Central memory CD4-positive, alpha-beta T cell (primary cell): ENCODE data around the gene CTIF.

Experiments used
- DNase-seq: peaks from one replicate; pipeline ENCODE4 v3.0.0; 2022

Gene CTIF

DNA sequence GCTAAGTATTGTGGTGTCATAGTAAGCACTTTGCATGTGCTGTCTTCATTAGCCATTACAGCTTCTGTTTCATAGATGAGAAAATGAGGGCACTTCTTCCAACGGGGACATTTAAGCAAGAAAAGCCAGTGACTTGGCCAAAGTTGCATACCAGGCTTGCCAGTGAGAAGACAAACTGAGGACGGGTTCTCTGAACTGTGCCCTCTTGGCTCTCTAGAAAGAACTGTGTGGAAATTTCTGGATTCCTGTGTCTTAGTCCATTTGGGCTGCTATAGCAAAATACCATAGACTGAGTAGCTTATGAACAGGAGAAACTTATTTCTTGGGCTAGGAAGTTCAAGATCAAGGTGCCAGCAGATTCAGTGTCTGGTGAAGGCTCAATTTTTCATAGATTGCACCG is 13.3 kb downstream of the CTIF start:
- no peak for DNase-seq

DNA sequence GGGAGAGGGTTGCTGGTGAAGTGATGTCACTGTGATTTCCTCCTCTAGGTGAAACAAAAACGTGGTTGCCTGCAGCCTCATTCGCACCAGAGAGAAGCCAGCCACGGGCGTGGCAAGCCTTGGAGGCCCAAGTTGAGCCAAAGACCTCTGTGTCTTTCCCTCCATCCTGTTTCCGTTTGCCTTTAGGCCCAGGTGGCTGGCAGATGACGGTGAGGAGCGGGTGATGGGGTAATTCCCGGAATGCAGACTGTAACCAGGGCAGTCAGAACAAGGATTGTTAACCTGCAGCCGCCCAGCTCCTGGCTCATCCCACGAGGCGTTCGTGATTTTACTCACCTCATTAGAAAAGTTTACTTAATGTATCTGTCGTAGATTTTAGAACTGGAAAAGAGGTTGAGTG is 14.4 kb downstream of the CTIF start:
- DNase-seq: no peak

DNA sequence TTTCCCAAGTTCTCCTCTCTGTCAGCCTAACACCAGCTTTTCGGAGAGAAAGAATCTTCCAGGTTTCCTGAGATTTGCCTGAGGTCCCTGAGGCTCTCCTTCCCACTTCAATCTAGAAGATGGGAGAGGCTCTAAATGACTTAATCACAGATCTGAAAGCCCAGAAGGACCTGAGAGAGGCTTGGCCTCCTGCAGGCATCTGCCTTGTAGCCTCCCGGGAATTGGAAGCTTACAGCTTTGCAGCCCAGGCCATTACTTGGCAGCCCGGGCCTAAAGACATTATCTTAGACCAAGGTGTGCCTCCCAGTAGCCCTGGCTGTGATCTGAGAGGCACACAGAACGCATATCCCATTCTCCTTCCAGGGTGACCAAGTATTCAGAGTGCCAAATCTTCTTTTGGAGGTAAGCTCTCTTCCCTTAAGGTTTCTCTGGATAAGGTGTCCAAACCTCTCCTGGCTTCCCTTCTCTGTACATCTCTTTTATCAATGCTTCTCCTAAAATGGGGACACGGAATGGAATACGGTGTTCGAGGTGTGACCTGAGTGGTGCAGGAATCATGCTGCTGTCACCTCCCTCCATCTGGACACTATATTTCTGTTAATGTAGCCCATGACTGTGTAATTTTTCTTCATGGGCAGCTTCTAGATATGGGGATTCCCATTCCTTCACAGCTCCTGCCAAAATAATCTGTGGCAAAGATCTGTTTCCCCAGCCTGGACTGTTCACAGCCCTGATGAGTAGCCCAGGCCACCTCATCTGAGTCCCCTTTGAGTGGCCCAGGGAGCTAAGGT is 16.0 kb downstream of the CTIF start:
- no peak for DNase-seq

DNA sequence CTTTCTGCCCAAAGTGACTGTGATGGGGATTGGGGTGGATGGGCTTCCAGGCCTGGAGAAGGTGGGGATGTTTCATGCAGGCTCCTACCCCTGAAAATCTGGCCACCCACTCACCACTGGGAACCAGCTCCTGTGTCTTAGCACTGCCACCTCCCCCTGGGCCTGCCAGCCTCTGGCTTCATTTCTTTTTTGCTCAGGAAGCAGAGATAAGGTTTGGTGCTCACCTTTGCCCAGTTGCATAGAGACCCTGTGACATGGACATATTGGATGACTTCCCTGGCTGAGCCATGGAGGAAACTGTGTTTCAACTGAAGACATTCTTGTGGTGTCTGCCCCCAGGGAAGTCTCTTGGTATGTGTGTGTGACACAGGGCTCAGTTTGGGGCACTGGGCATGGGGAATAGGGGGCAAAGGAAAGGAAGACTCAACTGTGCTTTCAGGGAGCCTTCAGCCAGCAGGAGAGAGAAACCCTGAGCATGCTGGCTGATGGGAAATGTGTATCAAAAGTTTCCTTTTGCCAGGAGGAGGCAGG is 16.7 kb downstream of the CTIF start:
- no peak for DNase-seq

DNA sequence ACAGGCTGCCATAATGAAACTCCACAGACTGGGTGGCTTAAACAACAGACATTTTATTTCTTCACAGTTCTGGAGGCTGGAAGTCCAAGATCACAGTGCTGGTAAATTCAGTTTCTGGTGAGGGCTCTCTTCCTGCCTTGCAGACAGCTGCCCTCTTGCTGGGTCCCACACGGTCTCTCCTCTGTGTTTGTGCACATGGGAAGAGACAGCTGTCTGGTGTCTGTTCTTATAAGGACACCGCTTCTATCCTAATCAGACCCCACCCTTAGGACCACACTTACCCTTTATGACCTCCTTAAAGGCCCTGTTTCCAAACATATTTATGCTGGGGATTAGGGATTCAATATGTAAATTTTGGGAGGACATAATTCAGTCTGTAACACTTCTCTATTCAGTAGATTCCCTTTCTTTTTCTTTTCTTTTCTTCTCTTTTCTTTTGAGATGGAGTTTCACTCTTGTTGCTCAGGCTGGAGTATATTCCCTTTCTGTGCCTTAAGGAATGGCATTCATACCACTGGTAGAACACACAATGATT is 18.9 kb downstream of the CTIF start:
- DNase-seq: no peak

GRCh38 chr18:48558248-48558647 is 19.4 kb downstream of the CTIF start:
- DNase-seq: no peak

- no peak for DNase-seq
These were observed 21.7 kb downstream of the CTIF start for GRCh38 chr18:48560491-48560890.

GRCh38 chr18:48562075-48562474 is 23.2 kb downstream of the CTIF start:
- DNase-seq: no peak

DNA sequence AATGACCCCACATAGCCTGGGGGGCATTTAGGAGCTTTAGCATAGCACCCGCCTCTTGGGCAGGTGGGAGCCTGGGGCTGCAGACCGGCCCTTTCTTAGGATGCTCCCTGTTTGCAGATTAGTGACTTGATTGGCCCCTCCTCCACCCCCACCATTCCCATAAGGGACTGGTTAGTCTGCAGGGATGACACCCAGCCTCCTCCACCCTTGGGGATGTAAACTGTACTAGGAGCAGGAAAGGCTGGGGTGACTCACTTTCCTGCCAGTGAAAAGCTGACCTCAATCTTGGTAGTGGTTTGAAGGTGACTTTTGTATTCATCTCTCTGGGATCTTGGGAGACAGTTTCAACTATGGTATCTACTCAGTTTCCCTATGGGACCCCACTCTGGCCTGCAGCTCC is 24.2 kb downstream of the CTIF start:
- DNase-seq: no peak

- DNase-seq: no peak
These were observed 25.3 kb downstream of the CTIF start for GRCh38 chr18:48564139-48564538.

DNA sequence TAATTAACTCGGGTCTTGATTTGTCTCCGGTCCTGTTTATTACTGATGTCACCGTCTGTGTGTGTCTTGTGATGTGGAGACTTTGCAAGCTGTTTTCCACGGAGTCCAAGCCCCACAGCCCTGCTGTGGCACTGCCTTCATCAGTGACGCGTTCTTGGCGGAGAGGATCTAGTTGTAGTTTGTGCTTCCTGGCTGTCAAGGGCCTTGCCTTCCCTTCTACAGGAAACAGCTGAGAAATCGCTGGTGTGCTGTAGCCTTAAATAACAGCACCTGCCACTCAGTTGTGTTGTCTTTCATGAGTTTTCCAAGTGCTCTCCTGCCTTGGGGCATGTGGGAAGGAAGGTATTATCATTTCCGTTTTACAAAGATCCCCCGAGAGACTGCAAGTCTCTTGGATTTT is 26.3 kb downstream of the CTIF start:
- DNase-seq: no peak

DNA sequence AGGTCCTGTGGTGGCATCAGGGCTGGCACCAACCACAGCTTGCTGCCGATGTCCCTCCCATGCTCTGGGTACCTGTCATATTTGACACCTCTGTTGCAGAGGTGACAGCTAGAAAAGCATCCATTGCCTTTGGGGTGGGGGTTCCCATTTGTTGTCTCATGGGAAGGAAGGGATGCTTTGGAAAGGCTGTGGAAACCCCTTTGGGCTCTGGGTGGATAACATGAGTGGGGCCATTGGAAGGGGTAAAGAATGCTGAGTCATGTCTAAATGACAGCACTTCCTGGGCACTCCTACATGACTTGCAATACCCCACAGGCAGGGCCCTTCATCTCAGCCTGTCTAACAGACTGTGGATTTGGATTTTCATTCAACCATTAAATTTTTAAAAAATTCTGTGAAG is 27.8 kb downstream of the CTIF start:
- DNase-seq: no peak

DNA sequence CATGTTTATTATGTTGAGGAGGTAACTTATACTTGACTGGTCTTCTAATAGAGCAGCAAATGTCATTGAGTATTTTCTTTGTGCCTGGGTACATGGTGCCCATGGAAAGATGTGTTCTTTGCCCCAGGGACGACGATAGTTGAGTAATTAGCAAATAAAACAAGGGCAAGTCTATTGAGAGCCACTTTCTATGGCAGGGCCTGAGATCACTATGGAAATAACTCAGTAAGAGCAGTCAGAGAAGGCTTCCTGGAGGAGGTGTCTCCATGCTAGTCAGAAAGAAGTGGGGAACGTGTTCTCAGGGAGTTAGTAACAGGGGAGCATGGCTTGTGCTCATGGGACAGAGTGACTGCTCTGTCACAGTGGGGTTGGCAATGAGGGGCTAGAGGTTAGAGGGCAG is 28.6 kb downstream of the CTIF start:
- no peak for DNase-seq

GRCh38 chr18:48569139-48569914 is 30.5 kb downstream of the CTIF start:
- DNase-seq: no peak

DNA sequence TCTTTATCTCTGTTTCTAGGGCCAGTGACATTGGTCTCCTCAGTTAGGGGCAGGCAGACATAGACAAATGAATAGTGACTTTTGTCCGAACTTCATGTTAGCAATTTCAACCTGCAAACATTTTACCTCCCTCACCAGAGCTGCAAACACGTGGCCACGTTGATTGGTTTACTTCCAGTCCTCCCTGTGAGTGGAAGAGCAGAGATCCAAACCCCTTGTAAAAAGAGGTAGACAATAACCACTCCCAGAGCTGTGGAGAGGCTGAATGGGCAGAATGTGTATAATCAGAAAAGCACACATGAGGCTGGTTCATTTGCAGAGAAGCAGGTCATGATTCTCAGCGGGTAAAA is 31.1 kb downstream of the CTIF start:
- no peak for DNase-seq

DNA sequence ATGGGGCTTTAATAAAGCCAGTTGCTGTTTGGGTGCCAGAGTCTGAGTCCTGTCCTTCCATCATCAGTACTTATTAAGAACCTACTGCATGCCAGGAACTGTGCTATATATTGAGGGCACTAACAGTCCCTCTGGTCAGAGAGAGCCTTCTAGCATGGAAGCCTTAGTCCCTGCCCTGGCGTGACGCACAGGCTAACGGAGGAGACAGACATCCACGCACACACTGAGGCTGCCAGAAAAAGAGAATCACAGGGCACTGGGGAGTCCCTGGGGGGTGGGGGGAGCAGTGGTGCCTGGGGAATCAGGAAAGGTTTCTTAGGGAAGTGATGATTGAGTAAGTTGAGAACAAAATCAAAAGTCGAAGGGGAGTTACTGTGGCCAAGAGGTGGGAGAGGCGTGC is 31.5 kb downstream of the CTIF start:
- DNase-seq: no peak

GRCh38 chr18:48571639-48572384 is 33.0 kb downstream of the CTIF start:
- DNase-seq: no peak

GRCh38 chr18:48572402-48573126 is 33.7 kb downstream of the CTIF start:
- no peak for DNase-seq

DNA sequence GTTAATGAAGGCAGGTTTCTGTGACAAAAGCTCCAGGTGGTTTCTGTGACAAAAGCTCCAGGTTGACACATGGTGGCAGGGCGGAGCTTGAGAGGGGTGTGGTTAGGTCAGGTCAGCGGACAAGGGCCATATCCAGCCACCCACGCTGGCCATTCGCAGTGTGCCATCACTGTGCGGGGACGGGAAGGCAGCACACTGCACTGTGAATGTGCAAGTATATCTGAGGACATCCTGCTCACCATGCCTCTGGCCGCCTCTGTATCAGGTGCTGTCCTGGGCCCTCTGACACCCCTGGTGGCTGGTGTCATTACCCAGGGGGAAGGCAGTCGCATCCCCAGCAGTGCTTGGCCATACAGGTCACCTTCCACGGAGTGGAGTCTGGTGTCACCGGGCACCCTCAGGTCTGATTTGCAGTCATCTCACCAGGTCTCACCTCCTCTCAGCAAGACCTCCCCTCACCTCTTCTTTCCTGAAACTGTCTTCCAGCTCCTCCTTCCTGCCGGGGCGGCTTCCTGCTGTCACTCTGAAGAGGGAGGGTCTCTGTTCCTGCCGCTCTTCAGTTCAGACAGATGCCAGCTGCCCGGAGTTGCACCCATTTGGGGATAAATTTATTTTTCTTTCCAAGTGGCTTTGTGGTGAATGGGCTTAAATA is 34.9 kb downstream of the CTIF start:
- DNase-seq: no peak

DNA sequence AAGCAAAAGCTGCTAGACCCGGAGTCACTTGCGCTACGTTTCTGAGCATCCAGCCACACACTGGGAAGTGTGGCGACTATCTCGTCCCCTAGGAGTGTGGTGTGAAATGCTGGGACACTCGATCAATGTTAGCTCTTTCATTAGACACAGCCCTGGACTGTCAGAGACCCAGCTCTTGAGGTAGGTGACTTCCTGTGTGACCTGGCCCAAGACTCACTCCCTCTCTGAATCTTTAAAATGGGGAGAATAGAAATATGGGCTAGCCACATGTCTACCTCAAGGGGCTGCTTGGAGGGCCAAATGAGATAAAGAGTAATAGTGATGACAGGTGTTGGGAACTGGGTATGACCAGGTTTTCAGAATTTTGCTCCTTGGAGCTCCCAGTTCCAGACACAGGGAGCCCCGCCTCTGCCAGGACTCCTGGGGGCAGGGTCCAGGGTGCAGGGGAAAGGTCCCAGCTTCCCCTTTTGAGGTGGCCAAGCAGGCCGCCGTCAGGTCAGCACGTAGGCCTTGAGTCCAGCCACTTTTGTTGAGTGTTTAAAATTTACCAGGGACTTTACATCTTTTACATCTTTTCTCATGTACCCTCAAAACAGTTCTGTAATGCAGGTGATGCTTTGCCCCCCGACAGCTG is 36.0 kb downstream of the CTIF start:
- no peak for DNase-seq

- DNase-seq: no peak
These were observed 36.4 kb downstream of the CTIF start for GRCh38 chr18:48575301-48575657.
